HUES6 (cell line): ENCODE results near the gene GAK.
A peak's percentile ranks its signal among the peaks of the same experiment; 100 is the strongest.

Source experiments
- H3K27ac ChIP-seq: 2 replicates; pipeline ENCODE4 v1.7.0; 2013; ENCODE audit warnings: low read depth, mild to moderate bottlenecking, low read length, inconsistent platforms
- H3K27me3 ChIP-seq: 2 replicates; pipeline ENCODE4 v1.6.1; 2013; ENCODE audit warnings: low read length; ENCODE audit not compliant: control insufficient read depth, insufficient read depth
- H3K36me3 ChIP-seq: 2 replicates; pipeline ENCODE4 v1.6.1; 2013; ENCODE audit warnings: low read length; ENCODE audit not compliant: control insufficient read depth, insufficient read depth
- H3K4me1 ChIP-seq: 2 replicates; pipeline ENCODE4 v1.6.1; 2013; ENCODE audit warnings: low read length; ENCODE audit not compliant: control insufficient read depth, insufficient read depth
- H3K4me3 ChIP-seq: 2 replicates; pipeline ENCODE4 v1.5.1; 2013; ENCODE audit warnings: low read depth, low read length
- H3K9ac ChIP-seq: one replicate; pipeline ENCODE4 v1.6.1; 2013; ENCODE audit warnings: mild to moderate bottlenecking, low read length
- H3K9me3 ChIP-seq: 2 replicates; pipeline ENCODE4 v1.6.1; 2013; ENCODE audit warnings: low read depth, low read length; ENCODE audit not compliant: control insufficient read depth, insufficient read depth

Gene GAK

GRCh38 chr4:970046-970745 is 38.1 kb upstream of the GAK start:
- H3K27me3 ChIP-seq, result peaks cover 82% of the 10 kb centered on the region
- H3K9ac ChIP-seq, result no peak overlapping the region
- H3K27ac ChIP-seq, result no peak overlapping the region
- H3K36me3 ChIP-seq, result peaks cover 6% of the 10 kb centered on the region; the same call in 1 of the 2 replicates
- H3K9me3 ChIP-seq, result peaks cover 4% of the 10 kb centered on the region
- H3K4me1 ChIP-seq, result peaks cover 29% of the 10 kb centered on the region
- H3K4me3 ChIP-seq, result no peak overlapping the region

- Histone ChIP-seq H3K9ac (no peak overlapping the region), H3K36me3 (peaks cover 6% of the 10 kb centered on the region; the same call in 1 of the 2 replicates), H3K4me3 (peak overlapping the region; percentile 32; the same call in 1 of the 2 replicates), H3K27me3 (peaks cover 69% of the 10 kb centered on the region), H3K27ac (no peak overlapping the region), H3K9me3 (no peaks in the 10 kb centered on the region), H3K4me1 (peaks cover 29% of the 10 kb centered on the region)
Observed at GRCh38 chr4:968621-969394, 36.7 kb upstream of the GAK start.

- Histone ChIP-seq H3K9ac (no peak overlapping the region), H3K36me3 (peaks cover 6% of the 10 kb centered on the region; the same call in 1 of the 2 replicates)
Observed at GRCh38 chr4:968221-968620, 36.1 kb upstream of the GAK start.

GRCh38 chr4:967113-968104 is 35.3 kb upstream of the GAK start:
- H3K27ac ChIP-seq, result no peak overlapping the region
- H3K4me3 ChIP-seq, result peak overlapping the region; percentile 48
- no peaks in the 10 kb centered on the region for H3K9me3 ChIP-seq
- no peak overlapping the region for H3K9ac ChIP-seq
- peaks cover 28% of the 10 kb centered on the region for H3K4me1 ChIP-seq
- H3K36me3 ChIP-seq, result peaks cover 6% of the 10 kb centered on the region; the same call in 1 of the 2 replicates
- H3K27me3 ChIP-seq, result peaks cover 60% of the 10 kb centered on the region

More at GRCh38 chr4:968221-968620, 36.1 kb upstream of the GAK start:
- peak overlapping the region; percentile 32 for H3K4me3 ChIP-seq
- no peaks in the 10 kb centered on the region for H3K9me3 ChIP-seq
- peaks cover 29% of the 10 kb centered on the region for H3K4me1 ChIP-seq
- H3K27ac ChIP-seq, result no peak overlapping the region
- H3K27me3 ChIP-seq, result peaks cover 67% of the 10 kb centered on the region

GRCh38 chr4:966266-967112 is 34.4 kb upstream of the GAK start:
- no peak overlapping the region for H3K9ac ChIP-seq
- peaks cover 14% of the 10 kb centered on the region; the same call in 1 of the 2 replicates for H3K36me3 ChIP-seq
- peaks cover 25% of the 10 kb centered on the region for H3K4me1 ChIP-seq
- peaks cover 51% of the 10 kb centered on the region for H3K27me3 ChIP-seq
- H3K9me3 ChIP-seq, result no peaks in the 10 kb centered on the region
- H3K4me3 ChIP-seq, result no peak overlapping the region
- no peak overlapping the region for H3K27ac ChIP-seq

GRCh38 chr4:965766-966134 is 33.6 kb upstream of the GAK start:
- H3K27me3 ChIP-seq, result peaks cover 43% of the 10 kb centered on the region
- peaks cover 14% of the 10 kb centered on the region; the same call in 1 of the 2 replicates for H3K36me3 ChIP-seq
- H3K27ac ChIP-seq, result no peak overlapping the region

GRCh38 chr4:965048-965765 is 33.1 kb upstream of the GAK start:
- no peak overlapping the region for H3K27ac ChIP-seq
- H3K9me3 ChIP-seq, result no peaks in the 10 kb centered on the region
- H3K9ac ChIP-seq, result no peak overlapping the region
- peaks cover 13% of the 10 kb centered on the region for H3K4me1 ChIP-seq
- H3K36me3 ChIP-seq, result peaks cover 15% of the 10 kb centered on the region; the same call in 1 of the 2 replicates
- H3K27me3 ChIP-seq, result peaks cover 39% of the 10 kb centered on the region
- H3K4me3 ChIP-seq, result no peak overlapping the region

More at GRCh38 chr4:965766-966134, 33.6 kb upstream of the GAK start:
- Histone ChIP-seq H3K9me3 (no peaks in the 10 kb centered on the region), H3K4me3 (no peak overlapping the region), H3K9ac (no peak overlapping the region), H3K4me1 (peaks cover 19% of the 10 kb centered on the region)

- peaks cover 11% of the 10 kb centered on the region for H3K4me1 ChIP-seq
- no peaks in the 10 kb centered on the region for H3K9me3 ChIP-seq
- H3K9ac ChIP-seq, result no peak overlapping the region
- H3K4me3 ChIP-seq, result no peak overlapping the region
- H3K27ac ChIP-seq, result no peak overlapping the region
- peaks cover 16% of the 10 kb centered on the region; the same call in 1 of the 2 replicates for H3K36me3 ChIP-seq
- peaks cover 36% of the 10 kb centered on the region for H3K27me3 ChIP-seq
Observed at GRCh38 chr4:964346-965025, 32.4 kb upstream of the GAK start.
